IMR-90 (cell line): Measurements from ENCODE around the gene EPO. TPM values are rescaled to one million over a fixed set of nuclear protein-coding genes. Genes with fewer than 3 reads are reported as not detected.

ENCODE experiments used
- ATAC-seq: fragments of 200-7000 bp; cut with Tn5 transposase; 2 replicates; pipeline ENCODE4 v1.9.1; 2020; ENCODE audit warnings: low read depth, mild to moderate bottlenecking, moderate library complexity
- BruUV-seq: library from RNA; stranded (reverse); fragments of 400-500 nt; replicated peaks from 2 replicates; lab custom pipeline; 2021; lab: Mats Ljungman, UMichigan
- CTCF ChIA-PET: fragments of 300-600 bp; formaldehyde crosslinking; extraction: SDS; loops from one replicate; lab custom pipeline; 2021; ENCODE audit warnings: antibody characterized with exemption; lab: Yijun Ruan, JAX
- POLR2A ChIA-PET: fragments of 300-600 bp; sonication (Branson Sonifier 250); formaldehyde crosslinking; loops from one replicate; lab custom pipeline; 2022; ENCODE audit warnings: antibody characterized with exemption; ENCODE audit not compliant: unreplicated experiment; lab: Charles Lee
- DNase-seq: peaks from one replicate; pipeline ENCODE4 v3.0.0; 2013
- H2AFZ ChIP-seq: replicated peaks from 2 replicates; pipeline ENCODE3; 2013; ENCODE audit warnings: low read length, mild to moderate bottlenecking; ENCODE audit not compliant: poor library complexity
- H2AK5ac ChIP-seq: 2 replicates; pipeline ENCODE4 v1.6.1; 2013; ENCODE audit warnings: low read depth, low read length, inconsistent platforms
- H2AK9ac ChIP-seq: replicated peaks from 2 replicates; pipeline ENCODE3; 2013; ENCODE audit warnings: mild to moderate bottlenecking, low read depth, low read length, moderate library complexity; ENCODE audit not compliant: poor library complexity
- H2BK120ac ChIP-seq: 2 replicates; pipeline ENCODE4 v1.6.1; 2013; ENCODE audit warnings: low read depth, low read length, inconsistent platforms
- H2BK15ac ChIP-seq: 3 replicates; pipeline ENCODE4 v1.6.1; 2013; ENCODE audit warnings: low read depth, low read length, inconsistent platforms
- H2BK20ac ChIP-seq: 2 replicates; pipeline ENCODE4 v1.6.1; 2013; ENCODE audit warnings: low read depth, mild to moderate bottlenecking, inconsistent platforms, low read length, moderate library complexity
- H2BK5ac ChIP-seq: 2 replicates; pipeline ENCODE4 v1.6.1; 2013; ENCODE audit warnings: mild to moderate bottlenecking, low read depth, low read length, inconsistent platforms; ENCODE audit not compliant: poor library complexity, severe bottlenecking
- H3K14ac ChIP-seq: replicated peaks from 2 replicates; pipeline ENCODE4 v1.6.1; 2013; ENCODE audit warnings: low read depth, low read length, inconsistent platforms
- H3K18ac ChIP-seq: 2 replicates; pipeline ENCODE4 v1.6.1; 2013; ENCODE audit warnings: low read depth, low read length, control low read depth
- H3K23ac ChIP-seq: 2 replicates; pipeline ENCODE4 v1.6.1; 2013; ENCODE audit warnings: low read depth, low read length, inconsistent platforms
- H3K27ac ChIP-seq: 2 replicates; pipeline ENCODE4 v1.5.1; 2013; ENCODE audit warnings: mild to moderate bottlenecking, control low read depth, low read length; ENCODE audit not compliant: insufficient read depth
- H3K27me3 ChIP-seq: 2 replicates; pipeline ENCODE4 v1.6.1; 2013; ENCODE audit warnings: low read length; ENCODE audit not compliant: control insufficient read depth, insufficient read depth
- H3K36me3 ChIP-seq: 2 replicates; pipeline ENCODE4 v1.6.1; 2013; ENCODE audit warnings: low read length, mixed read lengths; ENCODE audit not compliant: control insufficient read depth, insufficient read depth
- H3K4ac ChIP-seq: 2 replicates; pipeline ENCODE4 v1.6.1; 2013; ENCODE audit warnings: low read depth, low read length, inconsistent platforms
- H3K4me1 ChIP-seq: 2 replicates; pipeline ENCODE4 v1.6.1; 2013; ENCODE audit warnings: low read length, mixed read lengths; ENCODE audit not compliant: control insufficient read depth, insufficient read depth
- H3K4me2 ChIP-seq: 2 replicates; pipeline ENCODE4 v1.6.1; 2013; ENCODE audit warnings: low read depth, mild to moderate bottlenecking, control low read depth, low read length, moderate library complexity
- H3K4me3 ChIP-seq: 2 replicates; pipeline ENCODE4 v1.5.1; 2013; ENCODE audit warnings: low read depth, mild to moderate bottlenecking, control low read depth, low read length, moderate library complexity; ENCODE audit not compliant: insufficient read depth
- H3K56ac ChIP-seq: 2 replicates; pipeline ENCODE4 v1.6.1; 2013; ENCODE audit warnings: low read length, inconsistent platforms; ENCODE audit not compliant: insufficient read depth; ENCODE audit errors: extremely low read depth
- H3K79me1 ChIP-seq, 2 experiments: 2 replicates each; pipeline ENCODE4 v1.6.1; 2013; ENCODE audit warnings: low read length in 2 of 2, inconsistent platforms in 1 of 2, low read depth in 1 of 2
- H3K9ac ChIP-seq: 2 replicates; pipeline ENCODE4 v1.6.1; 2013; ENCODE audit warnings: low read depth, low read length, control low read depth
- H3K9me1 ChIP-seq: 2 replicates; pipeline ENCODE4 v1.6.1; 2013; ENCODE audit warnings: low read length, inconsistent platforms; ENCODE audit not compliant: insufficient read depth
- H3K9me3 ChIP-seq: 2 replicates; pipeline ENCODE4 v1.6.1; 2013; ENCODE audit warnings: low read length; ENCODE audit not compliant: control insufficient read depth, insufficient read depth
- H4K20me1 ChIP-seq: 2 replicates; pipeline ENCODE4 v1.6.1; 2013; ENCODE audit warnings: low read length, inconsistent platforms; ENCODE audit not compliant: insufficient read depth
- H4K5ac ChIP-seq: 2 replicates; pipeline ENCODE4 v1.6.1; 2013; ENCODE audit warnings: mild to moderate bottlenecking, low read depth, low read length, control low read depth
- H4K8ac ChIP-seq, 2 experiments: 2 replicates each; pipeline ENCODE4 v1.6.1; 2013; ENCODE audit warnings: low read depth in 2 of 2, low read length in 2 of 2, control low read depth in 1 of 2, inconsistent platforms in 1 of 2
- H4K91ac ChIP-seq: 2 replicates; pipeline ENCODE4 v1.6.1; 2013; ENCODE audit warnings: low read depth, low read length, inconsistent platforms; ENCODE audit not compliant: insufficient read depth
- BHLHE40 ChIP-seq: fragments of 150-350 bp; IDR thresholded peaks from 2 replicates; pipeline ENCODE4 v1.6.1; 2016; ENCODE audit warnings: mild to moderate bottlenecking, low read depth, low read length
- CEBPB ChIP-seq: IDR thresholded peaks from 2 replicates; pipeline ENCODE4 v1.6.1; 2012; ENCODE audit warnings: low read depth, low read length, improper control_type of control experiment
- CHD1 ChIP-seq: IDR thresholded peaks from 2 replicates; pipeline ENCODE4 v1.6.1; 2012; ENCODE audit warnings: low read depth, low read length, improper control_type of control experiment
- CTCF ChIP-seq: conservative IDR thresholded peaks from 2 replicates; pipeline ENCODE4 v1.5.1; 2012; ENCODE audit warnings: mild to moderate bottlenecking, low read depth, low read length, improper control_type of control experiment
- FOS ChIP-seq: fragments of 150-350 bp; IDR thresholded peaks from 2 replicates; pipeline ENCODE4 v1.6.1; 2016; ENCODE audit warnings: low read depth, low read length
- MAFK ChIP-seq: IDR thresholded peaks from 2 replicates; pipeline ENCODE4 v1.6.1; 2012; ENCODE audit warnings: low read depth, low read length, improper control_type of control experiment
- MAZ ChIP-seq: IDR thresholded peaks from 2 replicates; pipeline ENCODE4 v1.6.1; 2012; ENCODE audit warnings: low read depth, mild to moderate bottlenecking, low read length, improper control_type of control experiment, moderate library complexity, borderline replicate concordance
- NFE2L2 ChIP-seq: fragments of 150-350 bp; IDR thresholded peaks from 2 replicates; pipeline ENCODE4 v1.6.1; 2016; ENCODE audit warnings: low read depth, mild to moderate bottlenecking, low read length
- POLR2A ChIP-seq: IDR thresholded peaks from 2 replicates; pipeline ENCODE4 v1.6.1; 2012; ENCODE audit warnings: mild to moderate bottlenecking, low read depth, low read length
- RAD21 ChIP-seq: IDR thresholded peaks from 2 replicates; pipeline ENCODE4 v1.6.1; 2012; ENCODE audit warnings: low read length, improper control_type of control experiment
- RCOR1 ChIP-seq: IDR thresholded peaks from 2 replicates; pipeline ENCODE4 v1.6.1; 2012; ENCODE audit warnings: mild to moderate bottlenecking, low read length, improper control_type of control experiment; ENCODE audit not compliant: insufficient replicate concordance
- USF2 ChIP-seq: fragments of 150-350 bp; IDR thresholded peaks from 2 replicates; pipeline ENCODE4 v1.6.1; 2017; ENCODE audit warnings: mild to moderate bottlenecking, antibody characterized with exemption, low read length, low read depth
- WGBS, 2 experiments: methylation state at CpG; one replicate each; pipeline versions ENCODE4 v1.1.5 to v1.1.7; 2013; ENCODE audit warnings: missing lambda C conversion rate in 2 of 2; ENCODE audit not compliant: insufficient read length in 1 of 2; ENCODE audit errors: extremely low coverage in 2 of 2; 5-methylcytosine and 5-hydroxymethylcytosine counted together
- dilution Hi-C: fragments of 300-500 bp; cut with HindIII; formaldehyde crosslinking; loops from one replicate; pipeline ENCODE4 v1.14.3; 2018; ENCODE audit warnings: low sequenced_read_pairs; ENCODE audit not compliant: unreplicated experiment
- in situ Hi-C: fragments of 300-500 bp; cut with MboI; formaldehyde crosslinking; loops from 3 replicates; pipeline ENCODE4 v1.14.3; 2019; ENCODE audit warnings: low sequenced_read_pairs, inconsistent platforms, mixed read lengths
- intact Hi-C: fragments of 100-400 bp; cut with micrococcal nuclease; formaldehyde crosslinking; loops from 2 replicates; pipeline ENCODE4 v1.10.0; 2022
- polyA plus RNA-seq, 3 experiments: library from polyadenylated mRNA; depleted of rRNA; stranded (reverse); fragments of >200 nt; gene quantifications; 2 replicates each; pipeline ENCODE4 v1.2.3, GENCODE V29; 2012; ENCODE audit warnings: low replicate concordance in 1 of 3
- total RNA-seq: library from RNA; depleted of rRNA; stranded (reverse); fragments of >200 nt; gene quantifications from 2 replicates; pipeline ENCODE4 v1.2.3, GENCODE V29; 2012

Gene EPO
- total and polyA plus RNA-seq, 2 of the 4 experiments (the other 2 are of a cell fraction) = not detected

- POLR2A ChIA-PET = interaction anchor here (0.6 kb wide), 1 partner anchor 89 kb away, joined by 3 read pairs; no protein-coding TSS in a partner anchor
- H2BK5ac ChIP-seq = peak within 1 kb of the TSS; percentile 98
- H4K5ac ChIP-seq = peak within 1 kb of the TSS; percentile 88
- TF ChIP-seq NFE2L2 (no peak), FOS (0 out of 2 replicates have a peak, but pooled peaks have one; percentile 16), USF2 (peak; percentile 98), POLR2A (peak; percentile 25; the same call in 1 of the 2 replicates), CHD1 (peak; percentile 99; the same call in 1 of the 2 replicates), MAFK (no peak), CTCF (no peak), MAZ (peak; percentile 75; the same call in 1 of the 2 replicates), RCOR1 (peak; percentile 11), CEBPB (no peak), BHLHE40 (peak; percentile 99), RAD21 (no peak)
- dilution Hi-C loops (no loop called here), intact Hi-C loops (loop anchor here (1.0 to 2.0 kb wide), 3 partner anchors 61 to 87 kb away; partner anchors contain the start of genes FBXO24, LRCH4, MOSPD3 and PCOLCE), in situ Hi-C loops (loop anchor here (10.0 kb wide), 1 partner anchor 199 kb away; the partner anchor contains the start of gene TSC22D4)
- H4K20me1 ChIP-seq = peaks cover 32% of the 10 kb centered on the region
- H2BK15ac ChIP-seq = peak within 1 kb of the TSS; percentile 100
- 0% methylated on average over 11 of the region's 65 CpGs; no CpG with 5 or more reads in 1 of the 2 experiments for WGBS, 2 experiments
- H3K14ac ChIP-seq = peak within 1 kb of the TSS; percentile 100
- peaks cover 19% of the 10 kb centered on the region for H3K36me3 ChIP-seq
- H3K79me1 ChIP-seq = peaks cover 9 to 26% of the 10 kb centered on the region in 2 experiments
- CTCF ChIA-PET = interaction anchor here (0.6 kb wide), 2 partner anchors 61 kb away, joined by 3 read pairs; partner anchors contain the start of gene MOSPD3
- peak within 1 kb of the TSS; percentile 100 for H3K4ac ChIP-seq
- ATAC-seq (peak; percentile 86), DNase-seq (peak; percentile 99)
- H3K27ac ChIP-seq = peak within 1 kb of the TSS; percentile 97
- H2AK5ac ChIP-seq = peak within 1 kb of the TSS; percentile 94
- H3K4me3 ChIP-seq = peak within 1 kb of the TSS; percentile 85
- H3K56ac ChIP-seq = peak within 1 kb of the TSS; percentile 100
- H4K8ac ChIP-seq = peak within 1 kb of the TSS; percentile 70 to 100
- peaks cover 4% of the 10 kb centered on the region; the same call in 1 of the 2 replicates for H3K4me1 ChIP-seq
- no peaks in the 10 kb centered on the region for H3K27me3 ChIP-seq
- peak within 1 kb of the TSS; percentile 98 for H3K18ac ChIP-seq
- H3K9me1 ChIP-seq = 0 out of 2 replicates have a peak, but pooled peaks cover 2% of the 10 kb centered on the region
- peak within 1 kb of the TSS; percentile 100 for H2AFZ ChIP-seq
- peak within 1 kb of the TSS; percentile 83 for H3K4me2 ChIP-seq
- H3K23ac ChIP-seq = peak within 1 kb of the TSS; percentile 100
- H4K91ac ChIP-seq = peak within 1 kb of the TSS; percentile 100
- peak within 1 kb of the TSS; percentile 99 for H2AK9ac ChIP-seq
- peak within 1 kb of the TSS; percentile 98 for H3K9ac ChIP-seq
- H2BK20ac ChIP-seq = peak within 1 kb of the TSS; percentile 100
- no TSS peak for BruUV-seq
- peak within 1 kb of the TSS; percentile 100 for H2BK120ac ChIP-seq
- H3K9me3 ChIP-seq = no peaks in the 10 kb centered on the region
Observed at GRCh38 chr7:100673302-100673941, 46.8 kb upstream of the EPO start, which contains the start of gene GNB2. Gene GNB2 (plus strand): TSS chr7:100673740. CDS start chr7:100676266, 2,526 bp downstream.
